MM.1S (cell line): ENCODE data around the gene FAM177A1.

Source experiments
- CTCF ChIP-seq: fragments of 300-600 bp; sonication (generic); IDR thresholded peaks from 2 replicates; pipeline ENCODE4 v1.5.1; 2016; ENCODE audit warnings: antibody characterized with exemption, low read length, mixed read lengths
- EZH2phosphoT487 ChIP-seq: fragments of 300-600 bp; sonication (generic); IDR thresholded peaks from 2 replicates; pipeline ENCODE4 v1.6.1; 2018; ENCODE audit warnings: antibody characterized with exemption, low read length

- TF ChIP-seq CTCF (no peak), EZH2phosphoT487 (no peak)
Observed at GRCh38 chr14:35121026-35121886, 75.2 kb downstream of the FAM177A1 start.
